ENCODE measurements around the gene NAGPA. TPM values are rescaled to one million over a fixed set of nuclear protein-coding genes. Genes with fewer than 3 reads are reported as not detected.

NAGPA gene
- total and polyA plus RNA-seq, 2 of the 8 experiments (the other 6 are each of a cell fraction or from before 2014, with no cell fraction given) = 10.1 to 13.2 TPM

DNA sequence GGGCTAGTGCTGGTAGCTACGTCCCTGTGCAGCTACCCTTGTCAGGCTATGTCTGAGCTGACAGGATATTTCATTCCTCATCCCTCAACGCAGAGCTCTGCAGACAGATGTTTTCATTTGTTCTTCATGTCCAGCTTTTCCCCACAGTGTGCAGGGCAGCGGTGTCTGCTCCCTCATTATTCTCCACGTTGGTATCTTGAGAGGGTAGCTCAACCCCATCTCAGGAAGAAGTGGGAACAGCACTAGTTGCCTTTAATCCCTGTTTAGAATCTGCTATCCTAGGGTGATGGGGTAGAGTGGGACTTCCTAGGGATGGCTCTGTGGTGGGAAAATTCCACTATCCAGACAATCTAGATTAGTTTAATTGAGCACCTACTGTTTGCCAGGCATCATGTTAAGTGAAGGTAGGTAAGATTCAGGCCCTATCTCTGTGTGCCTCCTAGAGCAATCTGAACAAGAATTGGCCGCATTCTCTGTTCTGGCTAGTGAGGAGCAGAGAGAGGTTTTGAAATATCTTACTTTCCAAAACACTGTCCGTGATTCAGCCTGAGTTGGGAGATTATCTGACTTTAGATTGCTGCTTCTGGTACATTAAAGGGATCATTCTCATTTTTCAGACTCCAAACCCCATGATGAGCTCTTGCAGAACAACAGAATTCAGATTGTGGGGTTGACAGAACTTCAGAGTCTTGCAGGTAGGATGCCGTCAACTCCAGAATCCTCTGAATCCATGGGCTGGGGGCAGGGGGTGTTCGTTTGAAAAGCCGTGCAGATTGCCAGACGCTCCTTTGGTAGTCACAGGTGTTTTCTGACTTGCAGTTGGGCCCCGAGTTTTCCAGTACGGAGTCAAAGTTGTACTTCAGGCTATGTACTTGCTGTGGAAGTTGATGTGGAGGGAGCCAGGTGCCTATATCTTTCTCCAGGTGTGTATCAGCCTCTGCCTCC is 38.9 kb upstream of the NAGPA start (continued):
- TF ChIP-seq, protein P1, sequence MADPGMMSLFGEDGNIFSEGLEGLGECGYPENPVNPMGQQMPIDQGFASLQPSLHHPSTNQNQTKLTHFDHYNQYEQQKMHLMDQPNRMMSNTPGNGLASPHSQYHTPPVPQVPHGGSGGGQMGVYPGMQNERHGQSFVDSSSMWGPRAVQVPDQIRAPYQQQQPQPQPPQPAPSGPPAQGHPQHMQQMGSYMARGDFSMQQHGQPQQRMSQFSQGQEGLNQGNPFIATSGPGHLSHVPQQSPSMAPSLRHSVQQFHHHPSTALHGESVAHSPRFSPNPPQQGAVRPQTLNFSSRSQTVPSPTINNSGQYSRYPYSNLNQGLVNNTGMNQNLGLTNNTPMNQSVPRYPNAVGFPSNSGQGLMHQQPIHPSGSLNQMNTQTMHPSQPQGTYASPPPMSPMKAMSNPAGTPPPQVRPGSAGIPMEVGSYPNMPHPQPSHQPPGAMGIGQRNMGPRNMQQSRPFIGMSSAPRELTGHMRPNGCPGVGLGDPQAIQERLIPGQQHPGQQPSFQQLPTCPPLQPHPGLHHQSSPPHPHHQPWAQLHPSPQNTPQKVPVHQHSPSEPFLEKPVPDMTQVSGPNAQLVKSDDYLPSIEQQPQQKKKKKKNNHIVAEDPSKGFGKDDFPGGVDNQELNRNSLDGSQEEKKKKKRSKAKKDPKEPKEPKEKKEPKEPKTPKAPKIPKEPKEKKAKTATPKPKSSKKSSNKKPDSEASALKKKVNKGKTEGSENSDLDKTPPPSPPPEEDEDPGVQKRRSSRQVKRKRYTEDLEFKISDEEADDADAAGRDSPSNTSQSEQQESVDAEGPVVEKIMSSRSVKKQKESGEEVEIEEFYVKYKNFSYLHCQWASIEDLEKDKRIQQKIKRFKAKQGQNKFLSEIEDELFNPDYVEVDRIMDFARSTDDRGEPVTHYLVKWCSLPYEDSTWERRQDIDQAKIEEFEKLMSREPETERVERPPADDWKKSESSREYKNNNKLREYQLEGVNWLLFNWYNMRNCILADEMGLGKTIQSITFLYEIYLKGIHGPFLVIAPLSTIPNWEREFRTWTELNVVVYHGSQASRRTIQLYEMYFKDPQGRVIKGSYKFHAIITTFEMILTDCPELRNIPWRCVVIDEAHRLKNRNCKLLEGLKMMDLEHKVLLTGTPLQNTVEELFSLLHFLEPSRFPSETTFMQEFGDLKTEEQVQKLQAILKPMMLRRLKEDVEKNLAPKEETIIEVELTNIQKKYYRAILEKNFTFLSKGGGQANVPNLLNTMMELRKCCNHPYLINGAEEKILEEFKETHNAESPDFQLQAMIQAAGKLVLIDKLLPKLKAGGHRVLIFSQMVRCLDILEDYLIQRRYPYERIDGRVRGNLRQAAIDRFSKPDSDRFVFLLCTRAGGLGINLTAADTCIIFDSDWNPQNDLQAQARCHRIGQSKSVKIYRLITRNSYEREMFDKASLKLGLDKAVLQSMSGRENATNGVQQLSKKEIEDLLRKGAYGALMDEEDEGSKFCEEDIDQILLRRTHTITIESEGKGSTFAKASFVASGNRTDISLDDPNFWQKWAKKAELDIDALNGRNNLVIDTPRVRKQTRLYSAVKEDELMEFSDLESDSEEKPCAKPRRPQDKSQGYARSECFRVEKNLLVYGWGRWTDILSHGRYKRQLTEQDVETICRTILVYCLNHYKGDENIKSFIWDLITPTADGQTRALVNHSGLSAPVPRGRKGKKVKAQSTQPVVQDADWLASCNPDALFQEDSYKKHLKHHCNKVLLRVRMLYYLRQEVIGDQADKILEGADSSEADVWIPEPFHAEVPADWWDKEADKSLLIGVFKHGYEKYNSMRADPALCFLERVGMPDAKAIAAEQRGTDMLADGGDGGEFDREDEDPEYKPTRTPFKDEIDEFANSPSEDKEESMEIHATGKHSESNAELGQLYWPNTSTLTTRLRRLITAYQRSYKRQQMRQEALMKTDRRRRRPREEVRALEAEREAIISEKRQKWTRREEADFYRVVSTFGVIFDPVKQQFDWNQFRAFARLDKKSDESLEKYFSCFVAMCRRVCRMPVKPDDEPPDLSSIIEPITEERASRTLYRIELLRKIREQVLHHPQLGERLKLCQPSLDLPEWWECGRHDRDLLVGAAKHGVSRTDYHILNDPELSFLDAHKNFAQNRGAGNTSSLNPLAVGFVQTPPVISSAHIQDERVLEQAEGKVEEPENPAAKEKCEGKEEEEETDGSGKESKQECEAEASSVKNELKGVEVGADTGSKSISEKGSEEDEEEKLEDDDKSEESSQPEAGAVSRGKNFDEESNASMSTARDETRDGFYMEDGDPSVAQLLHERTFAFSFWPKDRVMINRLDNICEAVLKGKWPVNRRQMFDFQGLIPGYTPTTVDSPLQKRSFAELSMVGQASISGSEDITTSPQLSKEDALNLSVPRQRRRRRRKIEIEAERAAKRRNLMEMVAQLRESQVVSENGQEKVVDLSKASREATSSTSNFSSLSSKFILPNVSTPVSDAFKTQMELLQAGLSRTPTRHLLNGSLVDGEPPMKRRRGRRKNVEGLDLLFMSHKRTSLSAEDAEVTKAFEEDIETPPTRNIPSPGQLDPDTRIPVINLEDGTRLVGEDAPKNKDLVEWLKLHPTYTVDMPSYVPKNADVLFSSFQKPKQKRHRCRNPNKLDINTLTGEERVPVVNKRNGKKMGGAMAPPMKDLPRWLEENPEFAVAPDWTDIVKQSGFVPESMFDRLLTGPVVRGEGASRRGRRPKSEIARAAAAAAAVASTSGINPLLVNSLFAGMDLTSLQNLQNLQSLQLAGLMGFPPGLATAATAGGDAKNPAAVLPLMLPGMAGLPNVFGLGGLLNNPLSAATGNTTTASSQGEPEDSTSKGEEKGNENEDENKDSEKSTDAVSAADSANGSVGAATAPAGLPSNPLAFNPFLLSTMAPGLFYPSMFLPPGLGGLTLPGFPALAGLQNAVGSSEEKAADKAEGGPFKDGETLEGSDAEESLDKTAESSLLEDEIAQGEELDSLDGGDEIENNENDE (IDR thresholded peaks at IDR 0.05; ENCODE audit: insufficient replicate concordance, low read length) = no peak
- no peak for TF ChIP-seq KDM1A (IDR thresholded peaks at IDR 0.05; ENCODE audit: borderline replicate concordance, low read length)
- TF ChIP-seq SUZ12 (IDR thresholded peaks at IDR 0.05; ENCODE audit: low read length) = no peak

Measured in H1 (cell line).